ENCODE results near the gene IGSF21.

IGSF21 gene

GRCh38 chr1:18316764-18317163 is 209.2 kb downstream of the IGSF21 start:
- ChIA-PET POLR2A (no interaction called here), CTCF (no interaction called here)
- no peak for TF ChIP-seq CTCF (IDR thresholded peaks at IDR 0.05; ENCODE audit: control extremely low read depth, extremely low read depth, low read depth, missing control alignments)
- DNase-seq (ENCODE audit: extremely low spot score): no peak

GRCh38 chr1:18319099-18319498 is 211.5 kb downstream of the IGSF21 start:
- ChIA-PET CTCF (interaction anchor here (0.7 to 3.6 kb wide), 5 partner anchors 11 to 21 kb away, joined by 3 to 9 read pairs (median 3); no protein-coding TSS in a partner anchor), POLR2A (no interaction called here)
- no peak for DNase-seq (ENCODE audit: extremely low spot score)

GRCh38 chr1:18320051-18320450 is 212.5 kb downstream of the IGSF21 start:
- DNase-seq (ENCODE audit: extremely low spot score): no peak
- no peak for TF ChIP-seq CTCF (IDR thresholded peaks at IDR 0.05; ENCODE audit: control extremely low read depth, extremely low read depth, low read depth, missing control alignments)
- POLR2A ChIA-PET: no interaction called here
- CTCF ChIA-PET: interaction anchor here (0.9 to 3.6 kb wide), 4 partner anchors 10 to 89 kb away, joined by 3 to 9 read pairs (median 3); no protein-coding TSS in a partner anchor

More at GRCh38 chr1:18319099-18319498, 211.5 kb downstream of the IGSF21 start:
- TF ChIP-seq CTCF (IDR thresholded peaks at IDR 0.05; ENCODE audit: control extremely low read depth, extremely low read depth, low read depth, missing control alignments): no peak

GRCh38 chr1:18322368-18323032 is 214.9 kb downstream of the IGSF21 start:
- ChIA-PET CTCF (interaction anchor here (3.6 kb wide), 1 partner anchor 24 kb away, joined by 9 read pairs; no protein-coding TSS in a partner anchor), POLR2A (no interaction called here)
- TF ChIP-seq CTCF (IDR thresholded peaks at IDR 0.05; ENCODE audit: control extremely low read depth, extremely low read depth, low read depth, missing control alignments): no peak
- no peak for DNase-seq (ENCODE audit: extremely low spot score)

GRCh38 chr1:18323259-18323658 is 215.7 kb downstream of the IGSF21 start:
- DNase-seq (ENCODE audit: extremely low spot score): no peak
- no peak for TF ChIP-seq CTCF (IDR thresholded peaks at IDR 0.05; ENCODE audit: control extremely low read depth, extremely low read depth, low read depth, missing control alignments)
- CTCF ChIA-PET: no interaction called here
- POLR2A ChIA-PET: no interaction called here

- POLR2A ChIA-PET: no interaction called here
- TF ChIP-seq CTCF (IDR thresholded peaks at IDR 0.05; ENCODE audit: control extremely low read depth, extremely low read depth, low read depth, missing control alignments): no peak
- DNase-seq (ENCODE audit: extremely low spot score): no peak
- CTCF ChIA-PET: interaction anchor here (1.7 kb wide), 1 partner anchor 257 kb away, joined by 4 read pairs; no protein-coding TSS in a partner anchor
Observed at GRCh38 chr1:18324246-18324645, 216.6 kb downstream of the IGSF21 start.
